PC-3 (cell line): Measurements from ENCODE around the gene APBA2.

Experiments
- EZH2 ChIP-seq: fragments of 300-600 bp; sonication (generic); IDR thresholded peaks from one replicate; pipeline ENCODE4 v1.6.1; 2017; ENCODE audit warnings: antibody characterized with exemption, mild to moderate bottlenecking, low read length; ENCODE audit not compliant: unreplicated experiment
- TF ChIP-seq, protein P1 (sequence below): fragments of 300-600 bp; sonication (generic); conservative IDR thresholded peaks from 2 replicates; pipeline ENCODE4 v1.5.1; 2017; ENCODE audit warnings: antibody characterized with exemption, low read depth, mild to moderate bottlenecking, low read length

DNA sequence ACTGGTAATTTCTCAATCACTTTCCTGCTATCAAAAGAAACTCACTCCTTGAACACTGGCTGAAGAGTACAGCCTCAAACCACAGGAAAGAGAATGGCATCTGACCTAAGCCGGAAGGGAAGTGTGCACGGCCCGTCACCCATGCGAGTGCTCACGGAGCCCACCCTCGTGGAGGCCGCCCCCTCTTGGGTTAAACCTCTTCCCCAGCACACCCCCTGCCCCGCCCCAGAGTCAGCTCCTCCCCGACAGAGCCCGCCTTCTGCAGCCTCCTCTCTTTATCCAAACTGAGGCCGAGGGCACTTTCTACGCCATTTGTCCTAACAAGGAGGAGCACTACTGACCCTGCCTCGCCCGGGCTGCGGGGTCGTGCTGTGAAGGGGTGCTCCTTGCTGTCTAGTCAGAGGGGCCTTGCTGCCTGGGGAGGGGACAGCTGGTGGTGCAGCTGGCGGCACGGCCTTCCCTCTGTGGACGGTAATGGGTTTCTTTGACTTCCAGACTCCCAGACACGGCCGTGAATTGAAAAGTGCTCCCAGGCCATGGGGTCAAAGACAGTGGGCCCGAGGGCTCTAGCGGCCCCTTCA, 246.2 kb downstream of the APBA2 start:
- TF ChIP-seq, protein P1, sequence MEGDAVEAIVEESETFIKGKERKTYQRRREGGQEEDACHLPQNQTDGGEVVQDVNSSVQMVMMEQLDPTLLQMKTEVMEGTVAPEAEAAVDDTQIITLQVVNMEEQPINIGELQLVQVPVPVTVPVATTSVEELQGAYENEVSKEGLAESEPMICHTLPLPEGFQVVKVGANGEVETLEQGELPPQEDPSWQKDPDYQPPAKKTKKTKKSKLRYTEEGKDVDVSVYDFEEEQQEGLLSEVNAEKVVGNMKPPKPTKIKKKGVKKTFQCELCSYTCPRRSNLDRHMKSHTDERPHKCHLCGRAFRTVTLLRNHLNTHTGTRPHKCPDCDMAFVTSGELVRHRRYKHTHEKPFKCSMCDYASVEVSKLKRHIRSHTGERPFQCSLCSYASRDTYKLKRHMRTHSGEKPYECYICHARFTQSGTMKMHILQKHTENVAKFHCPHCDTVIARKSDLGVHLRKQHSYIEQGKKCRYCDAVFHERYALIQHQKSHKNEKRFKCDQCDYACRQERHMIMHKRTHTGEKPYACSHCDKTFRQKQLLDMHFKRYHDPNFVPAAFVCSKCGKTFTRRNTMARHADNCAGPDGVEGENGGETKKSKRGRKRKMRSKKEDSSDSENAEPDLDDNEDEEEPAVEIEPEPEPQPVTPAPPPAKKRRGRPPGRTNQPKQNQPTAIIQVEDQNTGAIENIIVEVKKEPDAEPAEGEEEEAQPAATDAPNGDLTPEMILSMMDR = no peak
- TF ChIP-seq EZH2 = no peak
